ENCODE results near the gene CCL22. TPM values are rescaled to one million over a fixed set of nuclear protein-coding genes. Genes with fewer than 3 reads are reported as not detected.

Gene CCL22
- total RNA-seq, 2 donors from 2014 or later: 0.24 to 1.7 TPM

GRCh38 chr16:57401943-57402640 lies 43.5 kb downstream of the CCL22 start:
- Histone ChIP-seq H3K9ac (ENCODE audit: low read depth in 2 of 2, low read length in 2 of 2) (no peak overlapping the region), H3K4me1 (no peaks in the 10 kb centered on the region), H3K36me3 (no peaks in the 10 kb centered on the region), H3K4me3 (no peak overlapping the region), H3K9me3 (no peaks in the 10 kb centered on the region), H3K27me3 (no peaks in the 10 kb centered on the region), H3K27ac (no peak overlapping the region)
- intact Hi-C loops (cut with DNase I): no loop called here
- no peak for DNase-seq
- TF ChIP-seq, protein P1, sequence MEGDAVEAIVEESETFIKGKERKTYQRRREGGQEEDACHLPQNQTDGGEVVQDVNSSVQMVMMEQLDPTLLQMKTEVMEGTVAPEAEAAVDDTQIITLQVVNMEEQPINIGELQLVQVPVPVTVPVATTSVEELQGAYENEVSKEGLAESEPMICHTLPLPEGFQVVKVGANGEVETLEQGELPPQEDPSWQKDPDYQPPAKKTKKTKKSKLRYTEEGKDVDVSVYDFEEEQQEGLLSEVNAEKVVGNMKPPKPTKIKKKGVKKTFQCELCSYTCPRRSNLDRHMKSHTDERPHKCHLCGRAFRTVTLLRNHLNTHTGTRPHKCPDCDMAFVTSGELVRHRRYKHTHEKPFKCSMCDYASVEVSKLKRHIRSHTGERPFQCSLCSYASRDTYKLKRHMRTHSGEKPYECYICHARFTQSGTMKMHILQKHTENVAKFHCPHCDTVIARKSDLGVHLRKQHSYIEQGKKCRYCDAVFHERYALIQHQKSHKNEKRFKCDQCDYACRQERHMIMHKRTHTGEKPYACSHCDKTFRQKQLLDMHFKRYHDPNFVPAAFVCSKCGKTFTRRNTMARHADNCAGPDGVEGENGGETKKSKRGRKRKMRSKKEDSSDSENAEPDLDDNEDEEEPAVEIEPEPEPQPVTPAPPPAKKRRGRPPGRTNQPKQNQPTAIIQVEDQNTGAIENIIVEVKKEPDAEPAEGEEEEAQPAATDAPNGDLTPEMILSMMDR (IDR thresholded peaks at IDR 0.05): no peak

- no peak for DNase-seq
- intact Hi-C loops (cut with DNase I): no loop called here
- no peaks in the 10 kb centered on the region for H3K9me3 ChIP-seq
- H3K36me3 ChIP-seq: no peaks in the 10 kb centered on the region
- H3K27me3 ChIP-seq: no peaks in the 10 kb centered on the region
- no peak within 1 kb of the TSS for H3K27ac ChIP-seq
- TF ChIP-seq, protein P1 (IDR thresholded peaks at IDR 0.05): no peak
- no peak within 1 kb of the TSS for H3K9ac ChIP-seq (ENCODE audit: low read depth in 2 of 2, low read length in 2 of 2)
- no peaks in the 10 kb centered on the region for H3K4me1 ChIP-seq
- H3K4me3 ChIP-seq: no peak within 1 kb of the TSS
Observed at GRCh38 chr16:57403965-57404817, 45.6 kb downstream of the CCL22 start, which contains the start of gene CCL17. Gene CCL17 (plus strand): TSS chr16:57404767. CDS start chr16:57413933, 9,166 bp downstream.

- TF ChIP-seq, protein P1 (IDR thresholded peaks at IDR 0.05): no peak
- H3K4me1 ChIP-seq: no peaks in the 10 kb centered on the region
- H3K36me3 ChIP-seq: no peaks in the 10 kb centered on the region
- no peak for DNase-seq
- no peaks in the 10 kb centered on the region for H3K27me3 ChIP-seq
- no peak overlapping the region for H3K9ac ChIP-seq (ENCODE audit: low read depth in 2 of 2, low read length in 2 of 2)
- intact Hi-C loops (cut with DNase I): no loop called here
- H3K9me3 ChIP-seq: no peaks in the 10 kb centered on the region
- H3K4me3 ChIP-seq: no peak overlapping the region
- H3K27ac ChIP-seq: no peak overlapping the region
Observed at GRCh38 chr16:57405097-57405496, 46.5 kb downstream of the CCL22 start.

- intact Hi-C loops (cut with DNase I): no loop called here
- TF ChIP-seq, protein P1 (IDR thresholded peaks at IDR 0.05): no peak
- no peak overlapping the region for H3K9ac ChIP-seq (ENCODE audit: low read depth in 2 of 2, low read length in 2 of 2)
Observed at GRCh38 chr16:57406881-57407280, 48.3 kb downstream of the CCL22 start.

GRCh38 chr16:57407521-57408353 lies 49.2 kb downstream of the CCL22 start:
- DNase-seq: no peak
- Histone ChIP-seq H3K27me3 (no peaks in the 10 kb centered on the region), H3K9me3 (no peaks in the 10 kb centered on the region), H3K27ac (no peak overlapping the region), H3K9ac (ENCODE audit: low read depth in 2 of 2, low read length in 2 of 2) (no peak overlapping the region), H3K4me1 (no peaks in the 10 kb centered on the region), H3K4me3 (no peak overlapping the region), H3K36me3 (no peaks in the 10 kb centered on the region)
- TF ChIP-seq, protein P1 (IDR thresholded peaks at IDR 0.05): no peak
- intact Hi-C loops (cut with DNase I): no loop called here

More at GRCh38 chr16:57406881-57407280, 48.3 kb downstream of the CCL22 start:
- Histone ChIP-seq H3K4me3 (no peak overlapping the region), H3K36me3 (no peaks in the 10 kb centered on the region), H3K27ac (no peak overlapping the region), H3K9me3 (no peaks in the 10 kb centered on the region), H3K4me1 (no peaks in the 10 kb centered on the region), H3K27me3 (no peaks in the 10 kb centered on the region)
- no peak for DNase-seq
